AG08396 (cell line): ENCODE data around the gene TMEM132A.
A peak's percentile ranks its signal among the peaks of the same experiment; 100 is the strongest.
"Not testable (repeated sequence)": the region's sequence is repeated elsewhere in the genome, so short reads cannot be mapped to it uniquely, and the experiment has no call there.

Source experiments
- DNase-seq: peaks from one replicate; pipeline ENCODE4 v3.0.0; 2012; ENCODE audit warnings: low spot score, mixed read lengths

The TMEM132A gene

GRCh38 chr11:60906132-60906972, 17.9 kb upstream of the TMEM132A start, which contains the start of gene PRPF19:
Gene PRPF19, minus strand, starts transcription at chr11:60906585. Its CDS starts 203 bp downstream, at chr11:60906382.
- DNase-seq, result peak; percentile 98

- DNase-seq, result no peak
Measured at GRCh38 chr11:60908803-60909202, 15.5 kb upstream of the TMEM132A start.

GRCh38 chr11:60909680-60910280, 14.5 kb upstream of the TMEM132A start:
- DNase-seq, result not testable (repeated sequence)

- DNase-seq, result no peak
Measured at GRCh38 chr11:60910281-60910687, 14.0 kb upstream of the TMEM132A start.

GRCh38 chr11:60910711-60911380, 13.4 kb upstream of the TMEM132A start:
- no peak for DNase-seq

- DNase-seq, result no peak
Measured at GRCh38 chr11:60912223-60912850, 11.9 kb upstream of the TMEM132A start.

- DNase-seq, result no peak
Measured at GRCh38 chr11:60912851-60913528, 11.3 kb upstream of the TMEM132A start.

GRCh38 chr11:60913793-60914632, 10.2 kb upstream of the TMEM132A start, which contains the start of gene TMEM109:
Gene TMEM109, plus strand, starts transcription at chr11:60914158. Its CDS starts 5,536 bp downstream, at chr11:60919694.
- peak; percentile 96 for DNase-seq

GRCh38 chr11:60914633-60915247, 9.5 kb upstream of the TMEM132A start:
- DNase-seq, result peak; percentile 72

GRCh38 chr11:60915248-60915914, 8.9 kb upstream of the TMEM132A start:
- peak; percentile 80 for DNase-seq

- DNase-seq, result no peak
Measured at GRCh38 chr11:60916669-60917206, 7.5 kb upstream of the TMEM132A start.

- DNase-seq, result no peak
Measured at GRCh38 chr11:60917267-60917666, 7.0 kb upstream of the TMEM132A start.

- DNase-seq, result no peak
Measured at GRCh38 chr11:60918251-60918938, 5.9 kb upstream of the TMEM132A start.

- peak; percentile 57 for DNase-seq
Measured at GRCh38 chr11:60918939-60919265, 5.4 kb upstream of the TMEM132A start.

- DNase-seq, result no peak
Measured at GRCh38 chr11:60919320-60919719, 4.9 kb upstream of the TMEM132A start.

GRCh38 chr11:60919956-60920355, 4.3 kb upstream of the TMEM132A start:
- DNase-seq, result no peak

- no peak for DNase-seq
Measured at GRCh38 chr11:60921259-60921658, 3.0 kb upstream of the TMEM132A start.

- DNase-seq, result no peak
Measured at GRCh38 chr11:60921777-60922335, 2.4 kb upstream of the TMEM132A start.

- DNase-seq, result no peak
Measured at GRCh38 chr11:60922906-60923305, 1.4 kb upstream of the TMEM132A start.
